WTC11 (cell line): ENCODE results near the gene C20orf144. TPM values are rescaled to one million over a fixed set of nuclear protein-coding genes. Genes with fewer than 3 reads are reported as not detected.

Experiments
- ATAC-seq: fragments of 200-7000 bp; cut with Tn5 transposase; 2 replicates; pipeline ENCODE4 v1.10.0; 2021; ENCODE audit warnings: mild to moderate bottlenecking, moderate library complexity
- CTCF ChIA-PET: fragments of 300-600 bp; sonication (Branson Sonifier 250); formaldehyde crosslinking; loops from one replicate; lab custom pipeline; 2021; ENCODE audit warnings: antibody characterized with exemption; lab: Charles Lee
- POLR2A ChIA-PET: fragments of 350-600 bp; sonication (Branson Sonifier 250); formaldehyde crosslinking; loops from one replicate; lab custom pipeline; 2021; ENCODE audit warnings: antibody characterized with exemption; lab: Charles Lee
- DNase-seq: peaks from one replicate; pipeline ENCODE4 v3.0.0; 2021; ENCODE audit warnings: low spot score
- H3K27ac Mint-ChIP-seq: 2 replicates; pipeline ENCODE4 v1.8.0; 2021; ENCODE audit warnings: mixed read lengths
- H3K27me3 Mint-ChIP-seq: 2 replicates; pipeline ENCODE4 v1.8.0; 2021; ENCODE audit warnings: low read depth, mild to moderate bottlenecking, moderate library complexity, mixed read lengths
- H3K36me3 Mint-ChIP-seq: 2 replicates; pipeline ENCODE4 v1.8.0; 2021; ENCODE audit warnings: mixed read lengths
- H3K4me1 Mint-ChIP-seq: 2 replicates; pipeline ENCODE4 v1.8.0; 2022; ENCODE audit warnings: mixed read lengths
- H3K4me3 Mint-ChIP-seq: 2 replicates; pipeline ENCODE4 v1.8.0; 2021; ENCODE audit warnings: mild to moderate bottlenecking, moderate library complexity, mixed read lengths
- H3K9me3 Mint-ChIP-seq: 2 replicates; pipeline ENCODE4 v1.8.0; 2021; ENCODE audit warnings: mixed read lengths
- ELF4 ChIP-seq: sonication (generic); formaldehyde crosslinking; IDR thresholded peaks from 2 replicates; pipeline ENCODE4 v1.8.1; 2022; ENCODE audit warnings: low read depth, mild to moderate bottlenecking, moderate library complexity, missing genetic modification reagents
- ETV6 ChIP-seq: sonication (generic); formaldehyde crosslinking; IDR thresholded peaks from 2 replicates; pipeline ENCODE4 v1.8.1; 2022; ENCODE audit warnings: mild to moderate bottlenecking, missing genetic modification reagents
- GABPB1 ChIP-seq: sonication (generic); formaldehyde crosslinking; IDR thresholded peaks from 2 replicates; pipeline ENCODE4 v1.8.1; 2023; ENCODE audit warnings: mild to moderate bottlenecking, missing genetic modification reagents
- GRHL2 ChIP-seq: fragments of 250-450 bp; sonication (Bioruptor Pico); IDR thresholded peaks from 2 replicates; pipeline ENCODE4 v1.8.0; 2022; ENCODE audit warnings: mild to moderate bottlenecking, moderate library complexity; ENCODE audit not compliant: insufficient replicate concordance, severe bottlenecking
- JUN ChIP-seq: sonication (generic); formaldehyde crosslinking; IDR thresholded peaks from 2 replicates; pipeline ENCODE4 v1.8.0; 2023; ENCODE audit warnings: mild to moderate bottlenecking, missing genetic modification reagents
- RELA ChIP-seq: sonication (generic); formaldehyde crosslinking; IDR thresholded peaks from 2 replicates; pipeline ENCODE4 v1.8.1; 2022; ENCODE audit warnings: missing genetic modification reagents, mild to moderate bottlenecking, borderline replicate concordance
- SOX15 ChIP-seq: fragments of 250-450 bp; sonication (Bioruptor Pico); IDR thresholded peaks from 2 replicates; pipeline ENCODE4 v1.9.0; 2021; ENCODE audit warnings: mild to moderate bottlenecking
- TCF7 ChIP-seq: sonication (generic); formaldehyde crosslinking; IDR thresholded peaks from 2 replicates; pipeline ENCODE4 v1.8.0; 2022; ENCODE audit warnings: mild to moderate bottlenecking, low read depth, missing genetic modification reagents, moderate library complexity
- TEAD1 ChIP-seq: sonication (generic); formaldehyde crosslinking; IDR thresholded peaks from 2 replicates; pipeline ENCODE4 v1.8.0; 2022; ENCODE audit warnings: mild to moderate bottlenecking, missing genetic modification reagents
- ZNF121 ChIP-seq: sonication (generic); formaldehyde crosslinking; IDR thresholded peaks from 2 replicates; pipeline ENCODE4 v1.8.0; 2023; ENCODE audit warnings: missing genetic modification reagents
- ZNF219 ChIP-seq: sonication (generic); formaldehyde crosslinking; IDR thresholded peaks from 2 replicates; pipeline ENCODE4 v1.8.0; 2023; ENCODE audit warnings: missing genetic modification reagents, mild to moderate bottlenecking, borderline replicate concordance
- ZNF416 ChIP-seq: fragments of 250-450 bp; sonication (Bioruptor Pico); IDR thresholded peaks from 2 replicates; pipeline ENCODE4 v1.9.0; 2021; ENCODE audit warnings: mild to moderate bottlenecking, inconsistent platforms
- total RNA-seq: library from RNA; stranded (reverse); gene quantifications from 3 replicates; pipeline ENCODE4 v1.2.3, GENCODE V29; 2021
- TF ChIP-seq, protein P1 (sequence below): sonication (generic); formaldehyde crosslinking; IDR thresholded peaks from 2 replicates; pipeline ENCODE4 v1.8.1; 2023; ENCODE audit warnings: mild to moderate bottlenecking, missing genetic modification reagents
- TF ChIP-seq, protein P2 (sequence below): sonication (generic); formaldehyde crosslinking; IDR thresholded peaks from 2 replicates; pipeline ENCODE4 v1.8.1; 2023; ENCODE audit warnings: mild to moderate bottlenecking, moderate library complexity, missing genetic modification reagents
- TF ChIP-seq, protein P3 (sequence below): fragments of 200-600 bp; IDR thresholded peaks from 2 replicates; pipeline ENCODE4 v1.8.0; 2022; ENCODE audit warnings: antibody characterized with exemption
- TF ChIP-seq, protein P4 (sequence below): sonication (generic); formaldehyde crosslinking; IDR thresholded peaks from 2 replicates; pipeline ENCODE4 v1.8.0; 2022; ENCODE audit warnings: mild to moderate bottlenecking, missing genetic modification reagents
- TF ChIP-seq, protein P5 (sequence below): sonication (generic); formaldehyde crosslinking; IDR thresholded peaks from 2 replicates; pipeline ENCODE4 v1.8.1; 2022; ENCODE audit warnings: missing genetic modification reagents, borderline replicate concordance

C20orf144 gene
- total RNA-seq, 1 experiment from 2014 or later = 0.09 TPM

DNA sequence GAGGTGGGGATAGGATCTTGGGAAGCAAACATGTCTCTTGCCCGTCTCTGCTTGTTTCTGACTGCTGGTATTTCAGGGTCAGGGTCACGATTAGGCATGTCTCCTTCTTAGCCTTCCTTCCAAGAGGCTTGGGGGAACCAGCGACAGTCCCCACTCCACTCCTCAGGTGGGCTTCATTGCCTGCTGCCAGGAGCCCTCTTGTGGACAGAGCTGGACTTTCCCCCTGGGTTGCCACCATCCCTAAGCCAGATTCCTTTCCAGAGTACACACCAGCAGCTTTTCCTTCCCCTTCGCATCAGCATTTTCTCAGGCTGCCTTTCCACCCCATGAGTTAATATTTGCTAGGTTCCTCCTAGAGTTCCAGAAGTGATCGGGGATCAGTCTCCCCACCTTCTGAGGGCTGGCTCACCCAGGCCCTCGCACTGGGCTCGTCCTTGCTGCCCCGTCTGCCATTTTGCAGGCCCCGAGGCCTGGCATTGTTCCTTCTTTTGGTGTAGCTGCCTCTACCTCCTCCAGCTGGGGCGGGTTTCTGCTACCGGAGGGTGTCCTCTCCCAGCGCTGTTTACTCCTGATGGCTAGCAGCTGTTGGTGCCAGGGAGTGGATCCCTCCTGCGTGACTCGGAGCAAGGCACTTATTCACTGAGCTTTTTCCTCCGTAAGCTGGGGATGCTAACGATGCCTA is 8.8 kb upstream of the C20orf144 start:
- no peak overlapping the region for H3K4me3 Mint-ChIP-seq
- ATAC-seq (peak; percentile 85), DNase-seq (peak; percentile 82)
- POLR2A ChIA-PET = interaction anchor here (2.0 to 4.6 kb wide), 2 partner anchors 10 to 14 kb away, joined by 9 to 24 read pairs; partner anchors contain the start of gene ACTL10
- H3K27me3 Mint-ChIP-seq = no peaks in the 10 kb centered on the region
- H3K27ac Mint-ChIP-seq = peak overlapping the region; percentile 48; the same call in 1 of the 2 replicates
- peaks cover 31% of the 10 kb centered on the region for H3K4me1 Mint-ChIP-seq
- TF ChIP-seq ELF4 (no peak), GABPB1 (CRISPR knock-in tag) (peak; percentile 36; the same call in 1 of the 2 replicates), TEAD1 (CRISPR knock-in tag) (0 out of 2 replicates have a peak, but pooled peaks have one; percentile 47), ZNF416 (CRISPR knock-in tag) (no peak), ETV6 (CRISPR knock-in tag) (0 out of 2 replicates have a peak, but pooled peaks have one; percentile 36)
- TF ChIP-seq, protein P1, sequence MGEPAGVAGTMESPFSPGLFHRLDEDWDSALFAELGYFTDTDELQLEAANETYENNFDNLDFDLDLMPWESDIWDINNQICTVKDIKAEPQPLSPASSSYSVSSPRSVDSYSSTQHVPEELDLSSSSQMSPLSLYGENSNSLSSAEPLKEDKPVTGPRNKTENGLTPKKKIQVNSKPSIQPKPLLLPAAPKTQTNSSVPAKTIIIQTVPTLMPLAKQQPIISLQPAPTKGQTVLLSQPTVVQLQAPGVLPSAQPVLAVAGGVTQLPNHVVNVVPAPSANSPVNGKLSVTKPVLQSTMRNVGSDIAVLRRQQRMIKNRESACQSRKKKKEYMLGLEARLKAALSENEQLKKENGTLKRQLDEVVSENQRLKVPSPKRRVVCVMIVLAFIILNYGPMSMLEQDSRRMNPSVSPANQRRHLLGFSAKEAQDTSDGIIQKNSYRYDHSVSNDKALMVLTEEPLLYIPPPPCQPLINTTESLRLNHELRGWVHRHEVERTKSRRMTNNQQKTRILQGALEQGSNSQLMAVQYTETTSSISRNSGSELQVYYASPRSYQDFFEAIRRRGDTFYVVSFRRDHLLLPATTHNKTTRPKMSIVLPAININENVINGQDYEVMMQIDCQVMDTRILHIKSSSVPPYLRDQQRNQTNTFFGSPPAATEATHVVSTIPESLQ = no peak
- TF ChIP-seq, protein P2, sequence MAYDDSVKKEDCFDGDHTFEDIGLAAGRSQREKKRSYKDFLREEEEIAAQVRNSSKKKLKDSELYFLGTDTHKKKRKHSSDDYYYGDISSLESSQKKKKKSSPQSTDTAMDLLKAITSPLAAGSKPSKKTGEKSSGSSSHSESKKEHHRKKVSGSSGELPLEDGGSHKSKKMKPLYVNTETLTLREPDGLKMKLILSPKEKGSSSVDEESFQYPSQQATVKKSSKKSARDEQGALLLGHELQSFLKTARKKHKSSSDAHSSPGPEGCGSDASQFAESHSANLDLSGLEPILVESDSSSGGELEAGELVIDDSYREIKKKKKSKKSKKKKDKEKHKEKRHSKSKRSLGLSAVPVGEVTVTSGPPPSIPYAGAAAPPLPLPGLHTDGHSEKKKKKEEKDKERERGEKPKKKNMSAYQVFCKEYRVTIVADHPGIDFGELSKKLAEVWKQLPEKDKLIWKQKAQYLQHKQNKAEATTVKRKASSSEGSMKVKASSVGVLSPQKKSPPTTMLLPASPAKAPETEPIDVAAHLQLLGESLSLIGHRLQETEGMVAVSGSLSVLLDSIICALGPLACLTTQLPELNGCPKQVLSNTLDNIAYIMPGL (CRISPR knock-in tag) = 0 out of 2 replicates have a peak, but pooled peaks have one; percentile 29
- TF ChIP-seq, protein P3, sequence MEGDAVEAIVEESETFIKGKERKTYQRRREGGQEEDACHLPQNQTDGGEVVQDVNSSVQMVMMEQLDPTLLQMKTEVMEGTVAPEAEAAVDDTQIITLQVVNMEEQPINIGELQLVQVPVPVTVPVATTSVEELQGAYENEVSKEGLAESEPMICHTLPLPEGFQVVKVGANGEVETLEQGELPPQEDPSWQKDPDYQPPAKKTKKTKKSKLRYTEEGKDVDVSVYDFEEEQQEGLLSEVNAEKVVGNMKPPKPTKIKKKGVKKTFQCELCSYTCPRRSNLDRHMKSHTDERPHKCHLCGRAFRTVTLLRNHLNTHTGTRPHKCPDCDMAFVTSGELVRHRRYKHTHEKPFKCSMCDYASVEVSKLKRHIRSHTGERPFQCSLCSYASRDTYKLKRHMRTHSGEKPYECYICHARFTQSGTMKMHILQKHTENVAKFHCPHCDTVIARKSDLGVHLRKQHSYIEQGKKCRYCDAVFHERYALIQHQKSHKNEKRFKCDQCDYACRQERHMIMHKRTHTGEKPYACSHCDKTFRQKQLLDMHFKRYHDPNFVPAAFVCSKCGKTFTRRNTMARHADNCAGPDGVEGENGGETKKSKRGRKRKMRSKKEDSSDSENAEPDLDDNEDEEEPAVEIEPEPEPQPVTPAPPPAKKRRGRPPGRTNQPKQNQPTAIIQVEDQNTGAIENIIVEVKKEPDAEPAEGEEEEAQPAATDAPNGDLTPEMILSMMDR = peak; percentile 65
- peaks cover 2% of the 10 kb centered on the region; the same call in 1 of the 2 replicates for H3K36me3 Mint-ChIP-seq
- CTCF ChIA-PET = interaction anchor here (0.5 to 6.9 kb wide), 37 partner anchors 8 to 603 kb away, joined by 3 to 134 read pairs (median 5); partner anchors contain the start of genes ACTL10, C20orf144, CBFA2T2 and CDK5RAP1
- H3K9me3 Mint-ChIP-seq = no peaks in the 10 kb centered on the region

DNA sequence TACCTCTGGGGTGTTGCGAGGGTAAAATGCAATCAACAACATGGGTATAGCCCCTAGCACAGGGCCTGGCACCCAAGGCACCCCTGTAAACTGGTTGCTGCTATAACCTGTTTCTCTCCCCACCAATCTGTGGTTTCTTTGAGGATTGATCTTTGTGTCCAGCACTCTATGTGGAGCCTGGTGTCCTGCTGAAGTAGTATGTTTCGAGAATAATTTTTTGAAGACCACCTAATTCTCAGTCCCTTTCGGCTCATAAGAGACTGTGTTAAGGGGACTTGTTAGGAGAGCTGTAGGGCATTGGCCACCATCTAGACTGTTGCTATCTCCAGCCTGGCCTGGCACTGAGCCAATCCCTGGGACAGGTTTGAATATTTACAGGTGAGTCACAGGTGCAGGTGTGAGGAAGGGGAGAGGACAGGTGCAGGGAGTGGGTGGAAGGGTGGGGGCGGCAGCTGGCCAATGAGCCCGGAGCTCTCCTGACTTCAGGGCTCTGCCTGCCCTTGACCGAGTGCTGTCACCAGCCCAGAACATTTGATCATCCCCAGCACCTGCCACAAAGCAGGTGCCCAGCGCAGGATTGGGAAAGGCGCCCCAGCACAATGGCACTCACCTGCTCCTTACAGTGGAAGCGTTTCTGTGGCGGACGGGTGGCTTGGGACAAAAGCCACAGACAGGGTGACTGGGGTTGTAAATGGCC is 8.1 kb upstream of the C20orf144 start:
- ChIA-PET CTCF (interaction anchor here (0.5 to 6.9 kb wide), 37 partner anchors 9 to 603 kb away, joined by 3 to 134 read pairs (median 5); partner anchors contain the start of genes ACTL10, C20orf144, CBFA2T2 and CDK5RAP1), POLR2A (interaction anchor here (2.0 to 4.6 kb wide), 2 partner anchors 9 to 13 kb away, joined by 9 to 24 read pairs; partner anchors contain the start of gene ACTL10)
- Mint-ChIP-seq H3K4me3 (no peak overlapping the region), H3K4me1 (peaks cover 31% of the 10 kb centered on the region), H3K27me3 (no peaks in the 10 kb centered on the region), H3K36me3 (peaks cover 4% of the 10 kb centered on the region), H3K9me3 (no peaks in the 10 kb centered on the region), H3K27ac (peak overlapping the region; percentile 48; the same call in 1 of the 2 replicates)
- DNase-seq (peak; percentile 32), ATAC-seq (peak; percentile 8; the same call in 1 of the 2 replicates)
- no peak for TF ChIP-seq SOX15 (CRISPR knock-in tag)
- TF ChIP-seq ZNF121 (CRISPR knock-in tag) = no peak
- TF ChIP-seq GABPB1 (CRISPR knock-in tag) = no peak
- TF ChIP-seq ELF4 = no peak
- TF ChIP-seq ZNF219 (CRISPR knock-in tag) = no peak
- TF ChIP-seq JUN = no peak
- TF ChIP-seq, protein P4, sequence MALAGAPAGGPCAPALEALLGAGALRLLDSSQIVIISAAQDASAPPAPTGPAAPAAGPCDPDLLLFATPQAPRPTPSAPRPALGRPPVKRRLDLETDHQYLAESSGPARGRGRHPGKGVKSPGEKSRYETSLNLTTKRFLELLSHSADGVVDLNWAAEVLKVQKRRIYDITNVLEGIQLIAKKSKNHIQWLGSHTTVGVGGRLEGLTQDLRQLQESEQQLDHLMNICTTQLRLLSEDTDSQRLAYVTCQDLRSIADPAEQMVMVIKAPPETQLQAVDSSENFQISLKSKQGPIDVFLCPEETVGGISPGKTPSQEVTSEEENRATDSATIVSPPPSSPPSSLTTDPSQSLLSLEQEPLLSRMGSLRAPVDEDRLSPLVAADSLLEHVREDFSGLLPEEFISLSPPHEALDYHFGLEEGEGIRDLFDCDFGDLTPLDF = no peak
- TF ChIP-seq RELA (CRISPR knock-in tag) = no peak
- TF ChIP-seq TCF7 (CRISPR knock-in tag) = no peak
- TF ChIP-seq, protein P2 (CRISPR knock-in tag) = no peak
- TF ChIP-seq, protein P5, sequence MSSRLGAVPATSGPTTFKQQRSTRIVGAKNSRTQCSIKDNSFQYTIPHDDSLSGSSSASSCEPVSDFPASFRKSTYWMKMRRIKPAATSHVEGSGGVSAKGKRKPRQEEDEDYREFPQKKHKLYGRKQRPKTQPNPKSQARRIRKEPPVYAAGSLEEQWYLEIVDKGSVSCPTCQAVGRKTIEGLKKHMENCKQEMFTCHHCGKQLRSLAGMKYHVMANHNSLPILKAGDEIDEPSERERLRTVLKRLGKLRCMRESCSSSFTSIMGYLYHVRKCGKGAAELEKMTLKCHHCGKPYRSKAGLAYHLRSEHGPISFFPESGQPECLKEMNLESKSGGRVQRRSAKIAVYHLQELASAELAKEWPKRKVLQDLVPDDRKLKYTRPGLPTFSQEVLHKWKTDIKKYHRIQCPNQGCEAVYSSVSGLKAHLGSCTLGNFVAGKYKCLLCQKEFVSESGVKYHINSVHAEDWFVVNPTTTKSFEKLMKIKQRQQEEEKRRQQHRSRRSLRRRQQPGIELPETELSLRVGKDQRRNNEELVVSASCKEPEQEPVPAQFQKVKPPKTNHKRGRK = no peak
- no peak for TF ChIP-seq GRHL2 (CRISPR knock-in tag)
